Liver (tissue), 3 donors: ENCODE data around the gene VPS35.
"Not testable (repeated sequence)": the region's sequence is repeated elsewhere in the genome, so short reads cannot be mapped to it uniquely, and the experiment has no call there.

Source experiments
- HNF4G ChIP-seq: IDR thresholded peaks from 2 replicates; pipeline ENCODE4 v1.6.1; 2016; ENCODE audit warnings: antibody characterized with exemption
- JUND ChIP-seq, 2 donors: IDR thresholded peaks; 2 replicates each; pipeline ENCODE4 v1.6.1; 2016; ENCODE audit warnings: antibody characterized with exemption in 2 of 2
- SP1 ChIP-seq: IDR thresholded peaks from 2 replicates; pipeline ENCODE4 v1.6.1; 2018; ENCODE audit warnings: antibody characterized with exemption, mild to moderate bottlenecking
- TAF1 ChIP-seq: conservative IDR thresholded peaks from 2 replicates; pipeline ENCODE4 v1.6.1; 2016; ENCODE audit warnings: antibody characterized with exemption, mild to moderate bottlenecking
- TF ChIP-seq, protein P1 (sequence below): fragments of 150-350 bp; IDR thresholded peaks from 2 replicates; pipeline ENCODE4 v1.5.1; 2017; ENCODE audit warnings: improper control_type of control experiment, low read depth, low read length; ENCODE audit not compliant: missing input control
- donor health status: healthy.
- donor health status: healthy.

GRCh38 chr16:46626681-46627080 is 62.3 kb downstream of the VPS35 start:
- not testable (repeated sequence) for TF ChIP-seq TAF1; SP1; HNF4G; JUND (IDR thresholded peaks at IDR 0.05)
- TF ChIP-seq, protein P1, sequence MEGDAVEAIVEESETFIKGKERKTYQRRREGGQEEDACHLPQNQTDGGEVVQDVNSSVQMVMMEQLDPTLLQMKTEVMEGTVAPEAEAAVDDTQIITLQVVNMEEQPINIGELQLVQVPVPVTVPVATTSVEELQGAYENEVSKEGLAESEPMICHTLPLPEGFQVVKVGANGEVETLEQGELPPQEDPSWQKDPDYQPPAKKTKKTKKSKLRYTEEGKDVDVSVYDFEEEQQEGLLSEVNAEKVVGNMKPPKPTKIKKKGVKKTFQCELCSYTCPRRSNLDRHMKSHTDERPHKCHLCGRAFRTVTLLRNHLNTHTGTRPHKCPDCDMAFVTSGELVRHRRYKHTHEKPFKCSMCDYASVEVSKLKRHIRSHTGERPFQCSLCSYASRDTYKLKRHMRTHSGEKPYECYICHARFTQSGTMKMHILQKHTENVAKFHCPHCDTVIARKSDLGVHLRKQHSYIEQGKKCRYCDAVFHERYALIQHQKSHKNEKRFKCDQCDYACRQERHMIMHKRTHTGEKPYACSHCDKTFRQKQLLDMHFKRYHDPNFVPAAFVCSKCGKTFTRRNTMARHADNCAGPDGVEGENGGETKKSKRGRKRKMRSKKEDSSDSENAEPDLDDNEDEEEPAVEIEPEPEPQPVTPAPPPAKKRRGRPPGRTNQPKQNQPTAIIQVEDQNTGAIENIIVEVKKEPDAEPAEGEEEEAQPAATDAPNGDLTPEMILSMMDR, result not testable (repeated sequence)
